ENCODE measurements around the gene DMKN. TPM values are rescaled to one million over a fixed set of nuclear protein-coding genes. Genes with fewer than 3 reads are reported as not detected.

DMKN gene
- polyA plus RNA-seq, 3 donors: not detected

DNA sequence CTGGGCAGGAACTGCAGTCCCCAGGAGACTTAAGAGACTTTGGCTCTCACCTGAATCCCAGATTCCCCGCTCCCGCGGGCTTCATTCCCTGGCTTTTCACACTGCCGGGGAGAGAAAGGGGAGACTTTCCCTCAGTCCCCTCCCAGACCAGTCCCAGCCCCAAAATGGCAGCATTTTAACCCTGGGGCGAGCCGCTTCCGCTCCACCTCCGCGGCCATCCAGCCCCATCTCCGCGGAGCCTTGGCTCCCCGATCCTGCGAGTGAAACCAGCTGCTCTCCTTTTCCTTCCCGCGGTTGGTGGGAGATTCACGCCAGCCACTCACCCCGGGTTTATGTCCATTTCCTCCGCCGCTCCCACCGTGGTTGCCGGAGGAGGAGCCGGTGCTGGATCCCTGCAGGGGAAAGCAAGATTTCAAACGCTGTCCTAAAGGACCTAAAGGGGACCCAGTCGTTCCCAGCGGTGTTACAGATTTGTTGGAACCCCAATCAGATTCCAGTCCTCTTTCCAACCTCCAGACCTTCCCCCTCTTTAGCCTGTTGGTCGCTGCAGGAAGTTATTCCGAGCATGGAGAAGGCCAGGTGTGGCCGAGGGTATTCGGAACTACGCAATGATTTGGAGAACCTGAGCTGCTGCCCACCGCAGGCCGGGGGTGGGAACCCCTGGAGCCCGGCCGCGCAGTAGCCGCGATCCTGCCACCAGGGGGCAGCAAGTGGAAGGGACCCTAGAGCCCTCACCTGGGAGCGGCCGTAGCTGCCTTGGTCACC is 3.4 kb downstream of the DMKN start:
- Histone ChIP-seq H3K4me3 (replicated peaks in 1 of 3; ENCODE audit: low read depth in 2 of 3, low read length in 3 of 3) (no peak overlapping the region), H3K9ac (ENCODE audit: insufficient read depth, low read length, poor library complexity, severe bottlenecking) (no peak overlapping the region), H3K27me3 (ENCODE audit: control insufficient read depth in 2 of 2, insufficient read depth in 2 of 2, low read length in 2 of 2) (peaks cover 18 to 48% of the 10 kb centered on the region in 2 donors), H4K20me1 (ENCODE audit: insufficient read depth, low read length) (no peaks in the 10 kb centered on the region), H2AFZ (ENCODE audit: insufficient read depth, low read depth, low read length, poor library complexity, severe bottlenecking) (no peak overlapping the region), H3K36me3 (replicated peaks in 1 of 2; ENCODE audit: control insufficient read depth in 1 of 2, insufficient read depth in 2 of 2, low read length in 2 of 2) (no peaks in the 10 kb centered on the region), H3K4me1 (ENCODE audit: control insufficient read depth in 1 of 2, insufficient read depth in 2 of 2, low read length in 2 of 2) (peaks cover 0 to 4% of the 10 kb centered on the region in 2 donors), H3K27ac (ENCODE audit: low read depth in 1 of 2, low read length in 2 of 2) (no peak overlapping the region), H3K4me2 (replicated peaks; ENCODE audit: extremely low read depth, low read length, poor library complexity, severe bottlenecking) (no peak overlapping the region), H3K9me3 (replicated peaks in 1 of 2; ENCODE audit: control insufficient read depth in 1 of 2, insufficient read depth in 1 of 2, low read length in 2 of 2) (no peaks in the 10 kb centered on the region), H3K79me2 (ENCODE audit: insufficient read depth, low read length) (no peaks in the 10 kb centered on the region)
- peak; percentile 42 to 60 (median 58) for DNase-seq
- H3K27me3 Mint-ChIP-seq (ENCODE audit: low read depth in 3 of 3): peaks cover 55 to 72% (median 63%) of the 10 kb centered on the region in 3 donors
- intact Hi-C loops (cut with micrococcal nuclease): loop anchor here (2.0 kb wide), 1 partner anchor 207 kb away; no protein-coding TSS in a partner anchor
- H3K27ac Mint-ChIP-seq: no peak overlapping the region
- TF ChIP-seq, protein P1, sequence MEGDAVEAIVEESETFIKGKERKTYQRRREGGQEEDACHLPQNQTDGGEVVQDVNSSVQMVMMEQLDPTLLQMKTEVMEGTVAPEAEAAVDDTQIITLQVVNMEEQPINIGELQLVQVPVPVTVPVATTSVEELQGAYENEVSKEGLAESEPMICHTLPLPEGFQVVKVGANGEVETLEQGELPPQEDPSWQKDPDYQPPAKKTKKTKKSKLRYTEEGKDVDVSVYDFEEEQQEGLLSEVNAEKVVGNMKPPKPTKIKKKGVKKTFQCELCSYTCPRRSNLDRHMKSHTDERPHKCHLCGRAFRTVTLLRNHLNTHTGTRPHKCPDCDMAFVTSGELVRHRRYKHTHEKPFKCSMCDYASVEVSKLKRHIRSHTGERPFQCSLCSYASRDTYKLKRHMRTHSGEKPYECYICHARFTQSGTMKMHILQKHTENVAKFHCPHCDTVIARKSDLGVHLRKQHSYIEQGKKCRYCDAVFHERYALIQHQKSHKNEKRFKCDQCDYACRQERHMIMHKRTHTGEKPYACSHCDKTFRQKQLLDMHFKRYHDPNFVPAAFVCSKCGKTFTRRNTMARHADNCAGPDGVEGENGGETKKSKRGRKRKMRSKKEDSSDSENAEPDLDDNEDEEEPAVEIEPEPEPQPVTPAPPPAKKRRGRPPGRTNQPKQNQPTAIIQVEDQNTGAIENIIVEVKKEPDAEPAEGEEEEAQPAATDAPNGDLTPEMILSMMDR (IDR thresholded peaks at IDR 0.05): peak; percentile 98
- H3K9me3 Mint-ChIP-seq: peaks cover 0 to 2% (median 0%) of the 10 kb centered on the region in 7 donors
- H3K36me3 Mint-ChIP-seq: peaks cover 0 to 1% of the 10 kb centered on the region in 2 donors
- H3K4me1 Mint-ChIP-seq: peaks cover 7% of the 10 kb centered on the region
- H3K4me3 Mint-ChIP-seq: peak overlapping the region in 1 of 2 donors; percentile 71
- under 1% methylated on average over 34 of the region's 39 CpGs for WGBS (ENCODE audit: insufficient coverage)

DNA sequence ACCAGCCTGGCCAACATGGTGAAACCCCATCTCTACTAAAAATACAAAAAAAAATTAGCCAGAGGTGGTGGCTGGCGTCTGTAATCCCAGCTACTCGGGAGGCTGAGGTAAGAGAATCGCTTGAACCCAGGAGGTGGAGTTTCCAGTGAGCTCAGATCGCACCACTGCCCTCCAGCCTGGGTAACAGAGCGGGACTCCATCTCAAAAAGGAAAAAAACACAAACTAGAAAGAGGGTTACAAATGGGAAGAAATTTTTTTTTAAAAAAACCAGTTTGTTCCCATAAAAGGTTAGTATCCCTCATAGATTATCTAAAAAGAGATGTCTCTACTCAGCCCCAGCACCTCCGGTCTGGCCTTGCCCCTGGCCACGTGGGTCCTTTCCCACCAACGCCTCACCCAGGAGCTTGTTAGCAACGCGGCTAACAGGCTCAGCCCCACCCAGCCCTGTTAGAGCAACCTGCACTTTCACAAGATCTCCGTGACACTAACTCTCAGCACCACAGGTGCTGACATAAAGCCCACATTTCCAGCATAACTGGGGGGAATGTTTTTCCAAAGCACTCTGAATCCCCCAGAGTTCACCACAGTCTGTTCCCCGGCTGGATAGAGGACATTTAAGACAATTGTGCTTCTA is 4.3 kb downstream of the DMKN start:
- Mint-ChIP-seq H3K4me3 (peak overlapping the region in 1 of 2 donors; percentile 71), H3K4me1 (peaks cover 7% of the 10 kb centered on the region), H3K27ac (peak overlapping the region in 1 of 7 donors; percentile 25), H3K9me3 (peaks cover 0 to 2% (median 0%) of the 10 kb centered on the region in 7 donors), H3K36me3 (peaks cover 0 to 1% of the 10 kb centered on the region in 2 donors), H3K27me3 (ENCODE audit: low read depth in 3 of 3) (peaks cover 56 to 73% (median 64%) of the 10 kb centered on the region in 3 donors)
- Histone ChIP-seq H3K4me1 (ENCODE audit: control insufficient read depth in 1 of 2, insufficient read depth in 2 of 2, low read length in 2 of 2) (peaks cover 0 to 4% of the 10 kb centered on the region in 2 donors), H3K27me3 (ENCODE audit: control insufficient read depth in 2 of 2, insufficient read depth in 2 of 2, low read length in 2 of 2) (peaks cover 18 to 47% of the 10 kb centered on the region in 2 donors), H3K79me2 (ENCODE audit: insufficient read depth, low read length) (no peaks in the 10 kb centered on the region), H3K36me3 (replicated peaks in 1 of 2; ENCODE audit: control insufficient read depth in 1 of 2, insufficient read depth in 2 of 2, low read length in 2 of 2) (no peaks in the 10 kb centered on the region), H2AFZ (ENCODE audit: insufficient read depth, low read depth, low read length, poor library complexity, severe bottlenecking) (no peak overlapping the region), H3K4me3 (replicated peaks in 1 of 3; ENCODE audit: low read depth in 2 of 3, low read length in 3 of 3) (no peak overlapping the region), H3K9me3 (replicated peaks in 1 of 2; ENCODE audit: control insufficient read depth in 1 of 2, insufficient read depth in 1 of 2, low read length in 2 of 2) (no peaks in the 10 kb centered on the region), H3K9ac (ENCODE audit: insufficient read depth, low read length, poor library complexity, severe bottlenecking) (no peak overlapping the region), H4K20me1 (ENCODE audit: insufficient read depth, low read length) (no peaks in the 10 kb centered on the region), H3K4me2 (replicated peaks; ENCODE audit: extremely low read depth, low read length, poor library complexity, severe bottlenecking) (no peak overlapping the region), H3K27ac (ENCODE audit: low read depth in 1 of 2, low read length in 2 of 2) (no peak overlapping the region)
- 29% methylated on average over 7 of the region's 12 CpGs for WGBS (ENCODE audit: insufficient coverage)
- DNase-seq: no peak
- intact Hi-C loops (cut with micrococcal nuclease): no loop called here
- TF ChIP-seq, protein P1 (IDR thresholded peaks at IDR 0.05): no peak
